Stimulated activated CD4-positive, alpha-beta T cell treated with anti-CD3 and anti-CD28 coated beads, Interleukin-1b, Interleukin-23, amount 100 ng/mL, for 4 hours (primary cell): ENCODE data around the gene RELB.
"Not testable (repeated sequence)": the region's sequence is repeated elsewhere in the genome, so short reads cannot be mapped to it uniquely, and the experiment has no call there.

ENCODE experiments used
- DNase-seq, 2 donors: peaks; one replicate each; pipeline ENCODE4 v3.0.0-alpha.2; 2020; ENCODE audit warnings: low read depth in 2 of 2

RELB gene

GRCh38 chr19:45001087-45001739 lies at the start of gene RELB:
Gene RELB (plus strand): TSS chr19:45001464. CDS start chr19:45001580, 116 bp downstream.
- peak; percentile 98 to 99 for DNase-seq

- DNase-seq = no peak
Measured at GRCh38 chr19:44954278-44954648, 47.0 kb upstream of the RELB start.

- peak; percentile 94 to 97 for DNase-seq
Measured at GRCh38 chr19:44954649-44955504, 46.4 kb upstream of the RELB start, which contains the start of gene CLPTM1. Gene CLPTM1 (plus strand): TSS chr19:44955380. CDS start chr19:44955396, 16 bp downstream.

- no peak for DNase-seq
Measured at GRCh38 chr19:44955505-44956439, 45.5 kb upstream of the RELB start.

GRCh38 chr19:44957526-44957925 lies 43.7 kb upstream of the RELB start:
- DNase-seq = no peak

- DNase-seq = no peak
Measured at GRCh38 chr19:44958090-44958489, 43.2 kb upstream of the RELB start.

- DNase-seq = no peak
Measured at GRCh38 chr19:44959691-44960090, 41.6 kb upstream of the RELB start.

- DNase-seq = no peak
Measured at GRCh38 chr19:44960906-44961728, 40.1 kb upstream of the RELB start.

- DNase-seq = no peak
Measured at GRCh38 chr19:44961821-44962220, 39.4 kb upstream of the RELB start.

- DNase-seq = no peak
Measured at GRCh38 chr19:44968118-44968517, 33.1 kb upstream of the RELB start.

GRCh38 chr19:44968670-44969069 lies 32.6 kb upstream of the RELB start:
- DNase-seq = no peak

- no peak for DNase-seq
Measured at GRCh38 chr19:44969437-44969836, 31.8 kb upstream of the RELB start.

GRCh38 chr19:44971451-44971850 lies 29.8 kb upstream of the RELB start:
- DNase-seq = not testable (repeated sequence)

- no peak for DNase-seq
Measured at GRCh38 chr19:44972802-44973201, 28.5 kb upstream of the RELB start.

- no peak for DNase-seq
Measured at GRCh38 chr19:44973982-44974735, 27.1 kb upstream of the RELB start.

- no peak for DNase-seq
Measured at GRCh38 chr19:44974857-44975256, 26.4 kb upstream of the RELB start.

- no peak for DNase-seq
Measured at GRCh38 chr19:44975444-44975843, 25.8 kb upstream of the RELB start.

- no peak for DNase-seq
Measured at GRCh38 chr19:44984005-44984404, 17.3 kb upstream of the RELB start.

- DNase-seq = no peak
Measured at GRCh38 chr19:44985445-44985844, 15.8 kb upstream of the RELB start.

- DNase-seq = no peak
Measured at GRCh38 chr19:44986389-44986788, 14.9 kb upstream of the RELB start.
